DMS53 treated with DMSO at 0.1 percent for 48 hours (cell line): ENCODE data around the gene TBCB.
"Not testable (repeated sequence)": the region's sequence is repeated elsewhere in the genome, so short reads cannot be mapped to it uniquely, and the experiment has no call there.

Source experiments
- DNase-seq: peaks from one replicate; lab custom pipeline; 2025; ENCODE audit not compliant: unreplicated experiment; lab: John Stamatoyannopoulos, UW

The TBCB gene

DNA sequence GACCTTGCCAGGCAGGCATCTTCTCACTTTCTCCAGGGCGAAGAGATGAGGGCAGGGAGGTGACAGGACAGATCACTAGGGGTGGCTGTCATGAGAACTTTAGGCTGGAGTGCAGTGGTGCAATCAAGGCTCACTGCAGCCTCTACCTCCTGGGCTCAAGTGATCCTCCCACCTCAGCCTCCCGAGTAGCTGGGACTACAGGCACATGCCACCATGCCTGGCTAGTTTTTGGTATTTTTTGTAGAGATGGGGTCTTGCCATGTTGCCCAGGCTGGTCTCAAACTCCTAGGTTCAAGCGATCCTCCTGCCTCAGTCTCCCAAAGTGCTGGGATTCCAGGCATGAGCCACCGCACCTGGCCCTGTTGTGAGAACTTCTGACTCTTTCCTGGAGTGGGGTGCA is 19.6 kb downstream of the TBCB start:
- not testable (repeated sequence) for DNase-seq

DNA sequence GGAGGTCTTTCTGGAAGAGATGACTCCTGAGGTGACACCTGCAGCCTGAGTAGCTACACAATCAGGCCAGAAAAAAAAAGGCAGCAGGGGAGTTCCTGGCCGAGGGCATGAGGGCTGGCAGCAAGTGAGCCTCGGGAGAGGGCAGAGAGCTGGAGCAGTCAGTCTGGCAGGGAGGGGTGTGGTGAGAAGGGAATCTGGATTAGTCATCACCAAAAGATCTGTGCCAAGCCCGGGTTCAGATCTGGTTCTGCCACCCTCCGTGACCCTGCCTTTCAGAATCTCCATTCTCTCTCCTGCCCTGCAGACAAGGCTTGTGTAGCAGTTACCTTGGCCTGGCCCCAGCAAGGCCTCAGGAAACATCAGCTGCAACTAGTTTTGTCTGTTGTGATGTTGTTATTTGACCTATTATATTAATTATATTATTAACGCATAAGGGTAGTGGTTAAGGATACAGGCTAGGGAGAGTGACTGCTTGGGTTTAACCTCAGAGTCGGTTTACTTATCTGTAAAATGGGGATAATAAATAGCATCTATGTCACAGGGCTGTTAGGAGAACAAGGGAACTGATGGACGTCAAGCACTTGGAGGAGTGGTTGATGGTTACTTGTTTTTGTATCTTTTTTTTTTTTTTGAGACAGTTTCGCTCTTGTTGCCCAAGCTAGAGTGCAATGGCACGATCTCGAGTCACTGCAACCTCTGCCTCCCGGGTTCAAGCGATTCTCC is 21.9 kb downstream of the TBCB start:
- peak; percentile 70 for DNase-seq

DNA sequence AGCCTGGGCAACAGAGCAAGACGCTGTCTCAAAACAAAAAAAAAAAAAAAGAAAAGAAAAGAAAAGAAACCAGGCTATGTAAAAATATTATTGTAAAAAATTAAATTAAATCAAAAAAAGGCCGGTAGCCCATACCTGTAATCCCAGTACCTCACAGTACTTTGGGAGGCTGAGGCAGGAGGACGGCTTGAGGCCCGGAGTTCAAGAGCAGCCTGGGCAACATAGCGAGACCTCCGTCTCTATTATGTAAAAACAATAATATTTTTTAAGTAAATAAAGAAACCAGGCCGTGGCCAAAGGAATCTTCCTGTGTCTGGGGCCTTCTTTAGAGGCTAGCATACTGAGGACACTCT is 23.8 kb downstream of the TBCB start:
- DNase-seq: no peak

DNA sequence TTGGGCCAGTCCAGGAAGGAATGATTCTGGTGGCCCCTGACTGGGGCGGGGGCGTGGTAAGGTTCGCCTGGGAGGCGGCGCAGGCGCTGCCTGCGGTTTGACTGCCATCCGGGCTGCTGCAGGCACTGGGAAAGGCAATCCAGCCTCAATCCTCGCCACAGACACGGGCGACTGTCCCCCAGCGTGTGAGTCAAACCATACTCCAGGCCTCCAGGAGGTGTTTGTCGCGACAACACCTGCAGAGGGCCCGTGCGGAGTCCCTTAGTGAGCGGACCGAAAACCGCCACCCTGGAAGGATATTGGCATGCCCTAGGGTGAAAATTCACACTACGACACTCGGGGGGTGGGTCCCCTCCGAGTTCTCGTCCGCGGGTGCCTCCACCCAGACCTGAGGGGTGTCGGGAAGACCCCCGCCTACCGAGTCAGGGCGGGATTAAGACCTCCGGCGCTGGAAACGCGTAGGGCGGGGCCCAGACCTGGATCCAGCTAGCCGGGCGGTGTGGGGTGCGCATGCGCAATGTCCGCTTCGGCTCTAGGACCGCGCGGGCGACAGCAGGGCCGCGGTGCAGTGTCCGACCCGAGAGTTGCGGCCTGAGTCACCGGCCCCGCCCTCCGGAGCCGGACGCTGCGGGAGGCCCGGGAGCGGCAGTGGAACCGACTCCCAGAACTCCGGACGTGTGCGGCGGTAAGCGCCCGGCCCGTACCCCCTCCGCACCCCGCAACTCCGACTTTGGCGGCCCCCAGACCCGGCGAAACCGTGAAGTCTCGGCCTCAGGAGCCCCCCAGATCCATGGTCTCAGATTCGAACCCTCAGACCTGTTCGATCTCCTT is 24.4 kb downstream of the TBCB start, which contains the start of gene CAPNS1:
Gene CAPNS1 (plus strand): TSS at position 594 of the 831 bp plus-strand sequence. CDS start 946 bp downstream, outside the sequence.
- DNase-seq: peak; percentile 94

DNA sequence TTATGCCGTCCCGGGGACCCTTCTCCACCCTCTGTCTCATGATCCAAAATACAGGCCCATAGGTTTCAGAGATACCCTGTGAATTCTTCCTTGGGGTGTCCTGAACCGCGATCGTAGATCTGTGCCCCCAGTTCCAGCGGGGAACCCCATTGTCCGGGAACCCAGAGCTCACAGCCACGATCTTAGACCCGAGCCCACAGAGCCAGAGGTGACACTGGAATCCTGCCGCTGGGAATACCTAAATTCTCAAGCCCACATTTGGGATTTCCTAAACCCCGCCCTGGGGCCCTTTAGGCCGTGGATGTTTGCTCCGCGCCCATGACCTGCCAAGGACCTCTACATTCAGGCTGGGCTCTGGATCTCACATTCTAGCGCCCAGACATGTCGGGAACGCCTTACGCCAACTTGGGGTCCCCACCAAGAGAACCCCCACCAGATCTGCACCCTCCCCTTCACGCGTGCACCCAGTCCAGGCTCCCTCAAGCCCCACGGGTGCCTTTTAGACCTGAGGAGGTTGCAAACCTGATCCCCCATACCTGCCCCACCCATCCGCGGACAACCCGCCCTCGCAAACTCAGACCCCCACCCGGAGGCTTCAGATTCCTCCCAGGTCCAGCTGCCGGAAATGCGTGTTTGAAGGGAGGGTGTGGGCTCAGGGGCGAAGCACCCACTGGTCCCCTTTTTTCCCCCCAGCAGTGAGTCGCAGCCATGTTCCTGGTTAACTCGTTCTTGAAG is 25.2 kb downstream of the TBCB start:
- peak; percentile 57 for DNase-seq

DNA sequence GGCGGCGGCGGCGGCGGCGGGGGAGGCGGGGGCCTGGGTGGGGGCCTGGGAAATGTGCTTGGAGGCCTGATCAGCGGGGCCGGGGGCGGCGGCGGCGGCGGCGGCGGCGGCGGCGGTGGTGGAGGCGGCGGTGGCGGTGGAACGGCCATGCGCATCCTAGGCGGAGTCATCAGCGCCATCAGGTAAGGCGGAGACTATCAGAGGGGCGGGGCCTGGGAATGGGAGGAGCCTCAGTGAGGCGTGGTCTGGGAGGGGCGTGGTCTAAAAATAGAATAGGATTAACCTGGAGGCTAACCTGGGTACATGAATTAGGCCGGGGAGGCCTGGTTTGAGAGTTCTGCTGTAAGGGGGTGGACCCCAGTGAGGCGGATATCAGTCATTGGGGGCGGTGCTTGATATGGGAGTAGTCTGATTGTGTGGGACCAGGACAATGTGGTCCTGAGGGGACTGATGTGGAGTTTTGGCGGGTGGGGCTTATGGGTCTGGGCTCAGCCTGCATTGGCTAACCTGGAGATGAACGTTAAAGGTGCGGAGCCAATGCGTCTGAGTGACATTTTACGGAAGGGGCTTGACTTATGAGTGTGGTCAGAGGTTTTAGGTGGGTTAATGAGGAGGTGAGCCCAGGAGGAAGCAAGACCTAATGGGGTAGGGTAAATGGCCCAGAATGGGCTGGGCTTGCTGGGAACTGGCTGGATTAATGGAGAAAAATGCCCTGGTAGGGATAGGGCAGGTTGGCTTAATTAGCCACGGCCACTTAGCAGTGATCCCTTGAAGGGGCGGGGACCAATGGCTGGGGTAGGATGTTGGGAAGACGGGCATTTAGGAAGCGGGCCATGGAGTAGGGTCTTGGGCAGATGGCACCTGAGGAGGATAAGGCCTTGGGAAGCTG is 26.0 kb downstream of the TBCB start:
- DNase-seq: peak; percentile 60

DNA sequence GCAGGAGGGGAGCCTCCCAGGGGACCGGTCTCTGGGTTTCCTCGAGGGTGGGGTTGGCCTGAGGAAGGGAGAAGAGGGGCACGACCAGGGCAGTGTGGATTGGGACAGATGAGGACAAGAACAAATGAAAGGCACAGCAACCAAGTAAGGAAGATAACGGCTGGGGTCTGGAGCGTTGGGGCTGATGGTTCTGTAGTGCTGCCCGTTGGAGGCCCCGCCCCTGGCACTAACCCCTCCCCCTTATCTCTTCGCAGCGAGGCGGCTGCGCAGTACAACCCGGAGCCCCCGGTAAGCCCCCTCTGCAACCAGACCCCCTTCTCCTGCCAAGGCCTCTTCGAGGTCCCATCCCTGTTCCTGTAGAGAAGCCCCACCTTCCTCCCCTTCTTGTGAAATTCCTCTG is 26.8 kb downstream of the TBCB start:
- DNase-seq: no peak

DNA sequence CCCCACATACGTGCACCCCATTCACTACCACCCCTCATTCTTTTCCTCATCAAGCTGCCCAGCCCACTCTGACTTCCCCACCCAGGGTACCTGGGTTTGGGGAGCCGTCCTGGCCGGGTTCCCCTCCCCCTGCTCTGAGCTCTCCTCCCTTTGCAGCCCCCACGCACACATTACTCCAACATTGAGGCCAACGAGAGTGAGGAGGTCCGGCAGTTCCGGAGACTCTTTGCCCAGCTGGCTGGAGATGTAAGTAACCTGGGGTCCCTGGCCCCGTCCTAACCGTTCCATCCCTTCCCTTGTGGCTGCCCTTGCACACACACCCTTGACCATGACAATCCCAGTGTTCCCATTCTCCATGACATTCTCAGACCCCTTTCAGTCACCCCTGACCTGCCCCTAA is 27.2 kb downstream of the TBCB start:
- no peak for DNase-seq

DNA sequence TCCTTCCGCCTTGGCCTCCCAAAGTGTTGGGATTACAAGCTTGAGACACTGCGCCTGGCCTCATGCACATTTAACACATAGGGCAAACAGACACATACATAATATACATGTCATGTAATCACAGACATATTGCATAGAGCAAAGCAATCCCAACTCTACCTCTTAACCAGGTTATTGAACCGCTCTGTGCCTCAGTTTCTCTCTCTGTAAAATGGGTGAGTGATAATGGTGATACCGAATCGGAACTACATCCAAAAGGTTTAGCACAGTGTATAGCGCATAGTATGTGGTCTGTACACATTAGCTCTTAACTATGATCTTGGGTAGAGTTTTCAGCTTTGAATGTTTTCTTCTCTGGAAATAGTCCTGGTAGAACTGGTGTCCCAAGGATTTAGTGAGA is 29.4 kb downstream of the TBCB start:
- no peak for DNase-seq

DNA sequence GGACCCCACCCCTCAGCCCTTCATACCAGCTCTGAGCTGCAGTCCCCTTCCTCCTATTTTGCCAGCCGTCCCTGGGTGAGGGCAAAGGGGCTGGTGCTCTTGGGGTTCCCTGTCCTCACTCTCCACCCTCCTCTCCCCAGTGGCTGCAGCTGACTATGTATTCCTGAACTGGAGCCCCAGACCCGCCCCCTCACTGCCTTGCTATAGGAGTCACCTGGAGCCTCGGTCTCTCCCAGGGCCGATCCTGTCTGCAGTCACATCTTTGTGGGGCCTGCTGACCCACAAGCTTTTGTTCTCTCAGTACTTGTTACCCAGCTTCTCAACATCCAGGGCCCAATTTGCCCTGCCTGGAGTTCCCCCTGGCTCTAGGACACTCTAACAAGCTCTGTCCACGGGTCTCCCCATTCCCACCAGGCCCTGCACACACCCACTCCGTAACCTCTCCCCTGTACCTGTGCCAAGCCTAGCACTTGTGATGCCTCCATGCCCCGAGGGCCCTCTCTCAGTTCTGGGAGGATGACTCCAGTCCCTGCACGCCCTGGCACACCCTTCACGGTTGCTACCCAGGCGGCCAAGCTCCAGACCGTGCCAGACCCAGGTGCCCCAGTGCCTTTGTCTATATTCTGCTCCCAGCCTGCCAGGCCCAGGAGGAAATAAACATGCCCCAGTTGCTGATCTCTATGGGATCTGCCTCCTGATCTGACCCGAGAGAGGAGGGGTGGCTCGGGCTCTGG is 34.6 kb downstream of the TBCB start:
- DNase-seq: no peak

DNA sequence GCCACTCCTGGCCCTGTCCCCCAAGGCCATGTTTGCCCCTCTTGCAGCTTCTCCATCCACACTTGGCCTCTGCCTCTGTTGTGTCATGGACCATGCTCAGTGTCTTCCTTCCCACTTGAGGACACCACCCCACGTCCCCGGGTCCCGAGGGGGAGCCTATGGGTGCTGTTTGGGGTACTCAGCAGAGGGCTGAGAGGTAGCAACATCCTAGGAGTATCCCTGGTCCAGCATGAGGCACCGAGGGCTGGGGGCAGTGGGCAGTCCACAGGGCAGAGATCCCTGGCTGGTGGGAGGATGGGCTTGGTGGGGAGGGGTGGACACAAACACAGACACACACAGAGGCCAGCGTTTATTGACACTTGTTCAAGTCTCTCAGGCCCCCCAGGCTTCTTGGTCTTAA is 35.3 kb downstream of the TBCB start:
- no peak for DNase-seq

DNA sequence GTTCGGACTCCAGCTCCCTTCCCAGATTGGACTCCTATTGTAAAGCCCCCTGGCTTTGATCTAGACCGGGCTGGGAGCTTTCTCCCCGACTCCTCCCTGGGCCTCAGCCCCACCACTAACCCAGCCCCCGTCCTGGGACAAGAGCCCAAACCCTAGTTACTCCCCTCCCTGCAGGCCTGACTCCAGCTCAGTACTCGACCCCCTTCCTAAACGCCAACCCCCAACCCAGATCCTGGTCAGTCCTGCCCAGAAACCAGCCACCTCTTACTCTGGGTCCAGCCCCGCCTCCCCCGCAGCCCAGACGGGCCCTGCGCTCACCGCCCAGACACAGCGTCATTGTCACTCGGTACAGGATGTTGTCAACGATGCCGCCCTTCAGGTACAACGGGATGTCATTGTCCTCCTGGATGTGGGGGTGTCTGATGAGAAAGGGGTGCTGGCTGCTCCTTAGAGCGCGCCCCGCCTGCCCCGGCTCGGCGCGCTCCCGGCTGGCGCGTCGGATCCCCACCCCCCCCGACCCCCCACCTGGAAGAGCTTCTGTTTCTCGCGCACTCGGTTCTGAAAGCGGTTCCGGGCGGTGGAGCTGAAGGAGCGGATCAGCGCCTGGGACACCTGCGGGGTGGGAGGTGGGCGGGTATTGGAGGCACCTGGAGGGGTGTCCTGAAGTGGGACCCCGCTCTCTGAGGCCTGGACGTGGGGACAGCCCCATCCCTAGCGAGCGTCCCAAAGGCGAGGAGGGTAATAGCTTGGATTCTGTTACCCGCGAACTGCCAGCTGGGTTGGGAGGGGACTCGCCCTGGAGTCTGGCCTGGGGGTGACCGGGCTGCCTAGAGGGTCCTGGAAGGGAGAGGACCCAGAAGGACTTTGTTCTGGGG is 36.1 kb downstream of the TBCB start:
- DNase-seq: no peak

DNA sequence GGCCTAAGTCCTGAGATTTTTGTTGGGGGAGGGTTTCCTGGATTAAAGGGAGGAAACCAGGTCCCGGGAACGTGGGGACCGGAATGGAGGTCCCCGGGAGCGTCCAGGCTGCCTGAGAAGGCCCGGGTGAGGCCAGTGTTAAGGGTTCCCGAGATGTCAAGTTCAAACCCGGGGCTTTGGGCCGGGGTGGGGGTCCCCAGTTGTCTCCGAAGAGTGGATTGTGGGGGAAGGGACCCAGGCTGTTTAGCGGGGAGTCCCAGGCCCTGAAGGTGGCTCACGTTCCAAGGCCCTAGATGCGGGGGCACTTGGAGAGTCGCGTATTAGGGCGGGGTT is 36.7 kb downstream of the TBCB start:
- no peak for DNase-seq

DNA sequence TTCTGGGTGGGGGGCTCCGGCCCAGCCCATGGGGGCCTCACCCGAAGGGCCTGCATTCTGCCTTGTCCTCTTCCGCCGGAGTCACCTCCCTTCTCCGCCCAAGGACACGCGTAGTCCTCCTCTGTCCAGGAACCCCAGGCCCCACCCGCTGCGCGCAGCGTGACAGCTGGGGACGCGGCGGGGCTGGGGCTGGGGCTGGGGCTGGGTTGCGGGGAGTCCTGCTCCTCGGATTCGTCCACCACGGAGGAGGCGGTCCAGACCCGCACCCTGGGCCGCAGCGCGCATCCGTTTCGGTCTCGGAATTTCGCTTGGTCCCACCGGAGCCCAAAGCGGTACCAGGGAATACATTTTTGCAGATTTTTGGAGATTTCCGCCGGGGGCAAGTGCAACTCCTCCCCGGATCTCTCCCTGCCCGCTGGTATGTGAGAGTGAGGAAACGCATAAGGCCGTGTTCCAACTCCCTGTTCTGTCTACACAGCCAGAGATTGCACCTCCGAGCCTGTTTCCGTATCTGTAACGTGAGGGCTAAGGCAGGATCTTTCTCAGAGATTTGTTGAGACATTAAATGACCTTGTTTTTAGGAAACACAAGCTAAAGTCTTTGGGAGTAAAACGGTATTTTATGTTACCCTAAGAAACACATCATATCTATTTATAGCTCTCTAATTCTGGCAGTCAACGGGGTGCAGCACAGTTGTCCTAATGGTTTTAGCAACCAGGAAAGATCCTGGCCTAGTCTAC is 37.3 kb downstream of the TBCB start, which contains the start of gene COX7A1:
Gene COX7A1 (minus strand): TSS at position 96 of the 740 bp plus-strand sequence. CDS start 40 bp downstream, at position 56.
- no peak for DNase-seq

DNA sequence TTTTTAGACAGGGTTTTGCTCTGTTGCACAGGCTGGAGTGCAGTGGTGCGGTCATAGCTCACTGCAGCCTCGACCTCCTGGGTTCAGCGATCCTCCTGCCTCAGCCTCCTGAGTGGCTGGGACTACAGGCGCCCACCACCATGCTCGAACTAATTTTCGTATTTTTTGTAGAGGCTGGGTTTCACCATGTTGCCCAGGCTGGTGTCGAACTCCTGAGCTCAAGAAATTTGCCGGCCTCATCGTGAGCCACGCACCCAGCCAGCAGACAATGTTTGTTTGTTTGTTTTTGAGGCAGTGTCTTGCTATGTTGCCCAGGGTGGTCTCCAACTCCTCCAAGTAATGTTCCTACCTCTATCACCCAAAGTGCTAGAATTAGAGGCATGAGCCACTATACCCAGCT is 37.9 kb downstream of the TBCB start:
- DNase-seq: no peak

DNA sequence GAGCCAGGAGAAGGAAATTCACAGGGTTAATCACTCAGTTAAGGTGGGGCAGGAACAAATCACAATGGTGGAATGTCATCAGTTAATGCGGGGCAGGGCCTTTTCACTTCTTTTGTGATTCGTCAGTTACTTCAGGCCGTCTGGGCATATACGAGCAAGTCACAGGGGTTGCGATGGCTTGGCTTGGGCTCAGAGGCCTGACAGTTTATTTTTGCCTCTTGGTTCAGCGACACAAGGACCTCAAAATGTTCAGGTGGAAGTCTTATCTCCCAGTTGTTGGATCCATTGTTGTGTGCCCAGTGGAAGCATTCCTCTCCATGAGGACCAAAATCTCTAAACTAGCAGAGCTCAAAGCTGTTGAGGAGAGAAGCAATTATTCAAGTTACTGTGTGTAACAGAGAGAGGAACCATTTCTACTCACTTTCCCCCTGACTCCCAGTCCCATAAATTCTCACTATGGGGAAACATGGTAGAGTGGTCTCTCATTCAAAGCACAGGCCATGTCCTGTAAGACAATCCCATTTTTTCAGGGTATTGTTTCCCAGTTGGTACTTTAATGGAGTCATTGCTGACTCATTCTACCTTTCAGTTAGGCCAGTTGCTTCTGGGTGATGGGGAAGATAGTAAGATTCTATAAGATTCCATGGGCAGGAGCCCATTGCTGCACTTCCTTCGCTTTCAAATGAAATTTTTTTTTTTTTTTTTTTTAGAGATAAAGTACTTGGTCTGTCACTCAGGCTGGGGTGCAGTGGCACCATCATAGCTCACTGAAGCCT is 45.7 kb downstream of the TBCB start:
- no peak for DNase-seq

DNA sequence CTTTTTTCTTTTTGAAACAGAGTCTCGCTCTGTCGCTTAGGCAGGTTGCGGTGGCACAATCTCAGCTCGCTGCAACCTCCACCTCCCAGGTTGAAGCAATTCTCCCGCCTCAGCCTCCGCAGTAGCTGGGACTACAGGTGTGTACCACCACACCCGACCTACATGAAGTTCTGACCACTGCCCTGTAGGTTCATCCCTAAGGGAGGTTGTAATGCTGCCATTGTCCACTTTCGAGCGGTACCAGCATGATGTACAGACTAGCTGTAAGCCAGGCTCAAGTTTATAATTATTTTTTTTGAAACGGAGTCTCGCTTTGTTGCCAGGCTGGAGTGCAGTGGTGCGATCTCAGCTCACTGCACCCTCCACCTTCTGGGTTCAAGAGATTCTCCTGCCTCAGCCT is 48.5 kb downstream of the TBCB start:
- no peak for DNase-seq
